HG02885 (cell line): Measurements from ENCODE around the gene RNU1-3.
"Not testable (repeated sequence)": the region's sequence is repeated elsewhere in the genome, so short reads cannot be mapped to it uniquely, and the experiment has no call there.

ENCODE experiments used
- ATAC-seq: cut with Tn5 transposase; IDR thresholded peaks from one replicate; pipeline ENCODE4 v1.9.1; 2021; ENCODE audit warnings: mild to moderate bottlenecking; ENCODE audit not compliant: unreplicated experiment, poor library complexity

RNU1-3 gene

DNA sequence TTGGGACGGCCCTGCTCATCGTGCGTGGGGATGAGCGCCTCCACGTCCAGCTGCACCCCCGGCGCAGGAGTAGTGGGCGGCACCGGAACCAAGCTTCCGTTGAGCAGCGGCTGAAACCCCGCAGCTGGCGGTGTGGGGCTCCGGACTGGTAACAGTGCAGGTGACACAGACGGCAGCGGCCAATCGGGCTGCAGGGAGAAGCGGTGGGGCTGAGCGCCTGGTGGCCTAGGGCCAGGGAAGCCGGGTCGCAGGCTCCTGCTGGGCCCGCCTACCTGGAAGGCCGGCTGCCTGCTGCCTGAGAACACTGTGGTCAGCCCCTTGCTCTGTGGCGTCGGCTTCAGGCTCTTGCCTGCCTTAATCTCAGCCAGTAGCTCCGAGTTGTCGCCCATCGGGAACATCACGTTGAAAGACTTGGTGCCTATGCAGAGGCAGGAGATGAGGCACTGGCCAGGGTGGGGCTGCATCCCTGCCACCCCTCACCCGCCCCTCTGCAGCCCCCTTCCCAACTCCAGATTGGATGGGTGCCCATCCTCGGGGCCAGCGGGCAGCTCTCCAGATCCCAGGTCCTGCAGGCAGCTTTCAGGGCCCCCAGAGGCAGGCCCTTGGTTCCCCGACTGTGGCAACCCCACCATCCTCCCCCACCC, 29.9 kb upstream of the RNU1-3 start:
- ATAC-seq = not testable (repeated sequence)

DNA sequence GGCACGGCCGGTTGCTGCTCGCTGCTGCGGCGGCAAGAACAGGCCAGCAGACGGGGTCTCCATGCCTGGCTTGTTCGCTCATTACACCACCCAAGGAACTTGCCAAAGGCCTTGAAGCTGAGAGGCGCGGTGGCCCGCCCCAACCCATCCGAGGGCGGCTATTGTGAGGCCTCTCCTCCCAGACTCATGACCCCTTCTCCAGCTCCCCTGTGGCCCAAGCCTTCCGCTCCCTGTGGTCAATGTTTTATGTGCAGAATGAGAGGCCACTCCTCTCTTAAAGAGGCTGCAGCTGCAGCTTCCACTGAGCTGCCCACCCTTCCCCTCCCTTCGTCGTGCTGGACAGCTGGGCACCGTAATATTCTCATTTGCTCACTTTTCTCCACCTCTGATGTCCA, 27.6 kb upstream of the RNU1-3 start:
- not testable (repeated sequence) for ATAC-seq

DNA sequence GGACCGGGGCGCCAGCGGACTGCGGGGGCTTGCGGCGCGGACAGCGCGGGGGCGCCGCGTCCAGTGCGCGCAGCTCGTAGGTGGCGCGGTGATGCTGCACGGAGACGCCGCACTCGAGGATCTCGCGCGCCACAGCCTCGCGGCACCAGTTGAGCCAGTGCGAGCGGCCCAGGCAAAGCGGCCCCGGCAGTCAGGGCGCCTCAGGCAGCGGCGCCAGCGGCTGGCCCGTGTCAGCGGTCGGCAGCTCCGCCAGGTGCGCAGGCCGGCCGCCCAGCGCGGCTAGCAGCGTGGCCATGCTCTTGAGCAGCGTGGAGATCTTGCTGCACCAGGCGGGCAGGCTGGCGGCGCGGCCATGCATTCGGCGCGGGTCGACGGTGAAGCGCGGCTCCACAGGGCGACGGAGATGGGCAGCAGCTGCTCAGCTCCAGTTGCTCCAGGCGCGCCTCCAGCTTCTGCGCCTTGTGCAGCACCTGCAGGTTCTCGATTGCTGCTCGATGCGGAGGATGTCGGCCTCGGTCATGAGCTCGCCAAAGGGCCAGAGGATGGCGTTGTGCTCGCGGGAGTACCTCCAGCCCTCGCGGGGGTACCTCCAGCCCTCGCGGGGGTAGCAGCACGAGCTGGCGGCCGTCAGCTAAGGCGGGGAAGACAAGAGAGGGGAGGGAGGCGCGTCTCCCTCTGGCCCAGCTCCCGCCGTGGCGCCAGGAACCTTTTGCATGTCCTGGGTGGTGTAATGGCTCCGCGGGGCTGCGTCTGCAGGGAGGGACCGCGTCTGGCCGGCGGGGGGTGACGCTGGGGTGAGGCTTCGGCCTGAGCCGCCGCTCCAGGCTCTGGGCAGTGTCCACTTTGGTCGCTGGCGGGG, 26.9 kb upstream of the RNU1-3 start:
- ATAC-seq = not testable (repeated sequence)

DNA sequence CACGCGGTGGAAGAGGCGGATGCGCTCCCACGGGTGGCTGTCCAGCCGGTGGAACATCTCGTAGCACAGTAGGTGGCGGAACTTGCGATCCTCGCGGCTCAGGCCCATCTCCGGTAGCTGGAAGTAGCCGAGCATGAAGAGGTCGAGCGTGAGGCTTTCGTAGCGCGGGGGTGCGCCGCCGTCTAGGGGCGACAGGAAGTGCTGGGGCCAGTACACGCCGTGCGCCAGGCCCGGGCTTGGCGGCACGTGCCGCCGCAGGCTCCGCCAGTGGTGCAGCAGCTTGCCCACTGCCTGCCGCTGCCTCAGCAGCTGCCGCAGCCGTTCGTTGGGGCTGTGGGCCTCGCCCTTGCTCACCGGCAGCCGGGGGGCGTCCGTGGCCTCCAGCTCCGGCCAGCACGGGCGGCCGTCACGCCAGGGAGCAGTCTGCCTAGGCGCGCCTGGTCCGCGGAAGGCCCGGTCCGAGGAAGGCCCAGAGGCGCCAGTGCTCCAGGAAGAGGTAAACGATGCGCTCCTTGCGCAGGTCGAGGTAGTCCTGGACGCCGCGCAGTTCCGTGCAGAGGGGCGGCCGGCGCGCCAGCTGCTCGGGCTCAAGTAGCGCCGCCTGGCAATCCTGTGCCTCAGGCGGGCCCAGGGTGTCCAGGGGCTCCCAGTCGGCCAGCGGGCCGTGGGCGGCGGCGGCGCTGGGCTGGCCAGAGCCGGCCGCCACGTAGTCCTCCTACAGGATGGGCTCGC, 26.1 kb upstream of the RNU1-3 start:
- not testable (repeated sequence) for ATAC-seq

DNA sequence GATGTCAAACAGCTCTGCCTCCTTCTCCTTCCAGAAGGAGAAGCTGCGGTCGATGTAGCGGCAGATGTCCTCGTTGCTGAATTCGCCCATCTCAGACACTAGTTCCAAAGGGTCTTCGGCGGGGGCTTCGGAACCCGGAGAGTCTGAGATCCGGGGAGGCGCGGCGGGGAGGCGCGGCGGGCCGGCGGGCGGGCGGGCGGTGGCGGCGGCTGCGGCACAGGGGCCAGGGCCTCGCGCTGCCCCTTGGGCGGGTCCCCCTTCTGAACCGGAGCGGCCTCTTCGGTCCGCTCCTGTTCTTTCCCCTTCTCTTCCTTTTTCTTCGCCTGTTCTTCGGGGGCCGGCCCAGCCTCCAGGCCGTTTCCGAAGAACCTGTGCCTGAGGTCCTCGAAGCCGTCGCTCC, 25.5 kb upstream of the RNU1-3 start:
- not testable (repeated sequence) for ATAC-seq

DNA sequence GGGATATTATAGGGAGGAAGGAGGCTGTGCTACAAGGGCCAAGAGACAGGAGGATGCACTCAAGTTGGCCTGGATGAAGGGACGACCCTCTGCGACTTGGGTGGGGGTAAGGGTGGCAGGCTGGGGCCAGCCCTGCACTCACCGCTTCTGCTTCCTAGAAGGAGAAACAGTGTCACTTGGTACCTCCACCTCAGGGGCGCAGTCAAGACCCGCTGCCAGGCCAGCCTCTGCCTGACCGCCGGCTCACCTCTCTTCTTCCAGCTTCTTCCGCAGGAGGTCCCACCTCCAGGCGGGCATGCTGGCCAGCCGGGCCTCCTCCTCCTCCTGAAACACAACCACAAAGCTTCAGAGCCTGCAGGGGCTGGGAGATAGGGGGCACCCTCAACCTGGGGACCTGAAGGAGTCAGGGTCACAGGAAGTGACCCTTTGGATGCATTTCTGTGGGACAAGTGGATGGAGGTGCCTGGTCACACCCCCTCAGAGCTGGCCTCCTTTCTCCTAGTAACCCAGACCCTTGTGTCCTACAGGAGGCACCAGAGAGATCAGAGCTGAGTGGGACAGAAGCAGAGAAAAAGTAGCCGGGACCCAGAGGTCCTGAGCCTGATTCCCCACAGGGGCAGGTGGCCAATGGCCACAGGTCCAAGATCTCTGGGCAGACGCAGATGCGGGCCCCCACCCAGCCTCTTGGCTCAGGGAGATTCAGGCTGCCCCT, 24.4 kb upstream of the RNU1-3 start:
- ATAC-seq = not testable (repeated sequence)

DNA sequence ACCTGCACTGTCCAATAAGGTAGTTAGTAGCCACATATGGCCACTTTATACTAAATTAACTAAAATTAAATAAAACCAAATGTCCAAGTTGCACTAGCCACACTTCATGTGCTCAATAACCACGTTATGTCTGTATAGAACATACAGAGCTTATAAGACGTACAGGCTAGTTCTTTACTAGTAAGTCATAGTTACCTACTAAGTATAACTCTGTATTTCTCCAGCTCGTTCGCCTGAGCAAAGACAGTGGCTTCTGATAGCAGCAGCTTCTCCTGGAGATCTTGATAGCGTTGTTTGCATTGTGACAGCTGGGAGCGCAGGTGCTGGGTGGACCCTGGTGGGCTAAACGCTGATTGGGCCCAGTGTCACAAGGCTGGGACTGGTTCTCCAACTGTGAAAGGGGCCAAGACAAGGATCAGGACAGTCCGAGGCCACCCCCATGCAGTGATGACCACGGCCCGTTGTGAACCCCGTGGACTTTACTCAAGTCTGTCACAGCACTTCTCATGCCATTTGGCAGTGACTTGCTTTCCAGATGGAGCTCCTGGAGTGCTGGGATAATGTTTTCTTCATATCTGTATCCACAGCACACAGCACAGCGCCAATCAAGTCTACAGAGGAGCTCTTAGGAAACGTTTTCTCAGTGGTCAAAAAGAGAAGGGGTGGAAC, 20.5 kb upstream of the RNU1-3 start:
- ATAC-seq = not testable (repeated sequence)

DNA sequence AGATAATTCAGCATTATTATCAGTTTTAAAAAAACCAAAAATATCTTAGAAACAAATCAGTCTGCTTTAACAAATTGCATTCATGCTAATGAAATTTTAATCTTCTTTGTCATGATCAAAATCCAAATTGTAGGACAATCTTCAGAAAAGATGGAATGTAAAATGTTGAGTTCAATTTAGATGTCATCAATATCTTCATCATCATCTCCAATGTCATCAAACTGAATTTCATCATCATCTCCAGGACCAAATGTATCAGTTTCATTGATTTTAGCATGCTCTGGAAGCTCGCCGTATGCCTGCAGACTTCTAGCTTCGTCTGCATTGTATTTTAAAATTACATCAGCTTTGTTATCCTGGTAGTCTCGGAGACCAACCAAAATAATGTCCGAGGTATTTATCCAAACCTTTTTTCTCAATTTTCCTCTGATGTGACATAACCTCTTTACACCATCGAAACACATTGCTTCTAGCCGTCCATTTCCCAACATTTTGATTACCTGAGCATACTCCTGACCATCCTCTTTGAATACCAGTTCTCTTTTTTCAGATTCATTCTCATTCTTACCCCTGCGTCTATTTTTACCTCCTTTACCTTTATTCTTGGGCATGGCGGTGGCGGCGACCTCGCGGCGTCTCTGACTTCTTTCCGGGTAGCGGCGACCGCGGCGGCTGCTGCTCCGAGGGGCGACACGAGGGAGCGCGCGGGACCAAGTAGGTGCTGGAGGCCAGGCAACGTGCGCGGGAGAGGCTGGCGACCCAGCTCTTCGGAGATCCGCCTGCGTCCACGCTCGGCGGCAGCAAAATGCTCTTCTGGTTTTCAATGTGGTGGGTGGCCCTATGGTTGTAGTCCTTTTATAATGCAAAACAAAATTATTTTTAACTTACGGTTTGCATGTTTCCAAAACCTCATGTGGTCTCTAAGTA, 19.0 kb upstream of the RNU1-3 start:
- not testable (repeated sequence) for ATAC-seq

DNA sequence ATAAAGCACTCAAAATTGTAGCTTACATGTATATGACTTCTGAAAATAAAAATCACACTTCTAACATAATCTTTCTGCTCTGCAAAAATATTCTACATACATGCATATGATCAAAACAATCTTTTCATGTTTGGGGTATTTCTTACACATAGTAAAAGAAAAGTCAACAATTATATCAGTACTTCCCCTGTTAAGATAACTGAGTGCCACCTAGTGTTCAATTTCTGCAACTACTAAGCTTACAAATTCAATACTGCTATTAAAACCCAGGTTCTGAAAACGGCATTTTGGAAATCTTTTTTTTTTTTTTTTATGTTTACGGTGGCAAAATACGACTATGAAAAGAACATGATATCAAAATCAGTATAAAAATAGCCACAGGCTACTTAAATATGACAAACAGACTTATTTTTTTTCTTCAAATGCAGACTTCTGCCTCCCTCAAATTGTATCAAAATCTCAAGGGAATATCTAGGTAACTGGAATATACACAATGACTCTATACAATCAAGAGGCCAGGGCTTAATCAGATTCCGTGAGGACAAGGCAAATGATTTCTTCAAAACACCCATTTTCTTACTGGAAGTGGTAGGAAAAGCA, 18.1 kb upstream of the RNU1-3 start:
- not testable (repeated sequence) for ATAC-seq

DNA sequence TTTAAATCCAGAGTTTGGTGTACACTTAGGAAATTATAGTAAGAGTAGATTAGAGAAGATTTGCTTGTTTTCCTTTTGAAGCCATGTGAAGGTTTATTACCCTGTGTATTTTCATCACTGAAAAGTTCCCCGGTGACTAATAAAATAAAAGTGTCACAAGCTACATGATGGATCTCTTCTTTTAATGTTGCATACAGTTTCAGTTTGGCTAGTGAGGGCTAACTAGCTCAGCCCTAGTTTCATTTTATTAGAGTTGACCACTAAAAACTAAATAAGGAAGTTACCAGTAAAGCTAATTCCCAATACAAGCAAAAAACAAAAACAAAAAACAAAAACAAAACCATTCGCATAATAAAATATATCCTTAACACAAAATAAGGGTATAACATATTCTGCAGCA, 17.4 kb upstream of the RNU1-3 start:
- ATAC-seq = not testable (repeated sequence)

DNA sequence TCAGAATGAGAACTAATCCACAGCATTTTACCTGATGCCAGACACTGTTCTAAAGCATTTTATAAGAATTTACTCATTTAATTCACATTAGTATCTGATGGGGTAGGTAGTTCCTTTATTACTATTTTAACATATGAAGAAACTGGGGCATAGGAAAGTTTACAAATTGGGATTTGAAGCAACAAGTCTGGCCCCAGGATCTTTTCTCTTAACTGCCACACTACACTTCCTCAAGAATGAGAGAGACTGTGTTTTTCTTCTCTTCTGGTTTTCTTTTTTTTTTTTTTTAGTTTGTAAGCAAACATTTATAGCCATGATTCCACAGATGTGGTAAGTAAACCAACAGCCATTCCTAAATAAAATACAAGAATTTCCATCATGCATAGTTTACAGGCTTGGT, 16.1 kb upstream of the RNU1-3 start:
- not testable (repeated sequence) for ATAC-seq

DNA sequence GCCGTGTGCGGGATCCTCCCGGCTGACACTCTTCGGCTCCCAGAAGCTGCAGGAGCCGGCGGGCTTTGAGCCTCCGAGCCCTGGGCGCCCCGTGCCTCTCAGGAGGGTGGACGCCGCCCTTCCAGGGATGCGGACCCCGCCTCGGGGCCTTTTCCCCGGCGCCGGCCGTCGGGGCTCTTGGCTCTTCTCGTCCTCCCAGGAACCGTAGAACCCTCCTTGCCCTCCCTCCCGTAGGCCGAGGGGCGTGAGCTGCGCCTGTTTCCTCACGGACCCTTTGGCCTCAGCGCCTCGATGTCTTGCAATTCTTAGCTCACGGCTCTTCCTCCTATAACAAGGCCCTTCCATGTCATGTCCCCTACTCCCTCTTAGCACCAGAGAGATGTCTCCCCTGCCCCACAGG, 13.6 kb upstream of the RNU1-3 start:
- ATAC-seq = not testable (repeated sequence)

DNA sequence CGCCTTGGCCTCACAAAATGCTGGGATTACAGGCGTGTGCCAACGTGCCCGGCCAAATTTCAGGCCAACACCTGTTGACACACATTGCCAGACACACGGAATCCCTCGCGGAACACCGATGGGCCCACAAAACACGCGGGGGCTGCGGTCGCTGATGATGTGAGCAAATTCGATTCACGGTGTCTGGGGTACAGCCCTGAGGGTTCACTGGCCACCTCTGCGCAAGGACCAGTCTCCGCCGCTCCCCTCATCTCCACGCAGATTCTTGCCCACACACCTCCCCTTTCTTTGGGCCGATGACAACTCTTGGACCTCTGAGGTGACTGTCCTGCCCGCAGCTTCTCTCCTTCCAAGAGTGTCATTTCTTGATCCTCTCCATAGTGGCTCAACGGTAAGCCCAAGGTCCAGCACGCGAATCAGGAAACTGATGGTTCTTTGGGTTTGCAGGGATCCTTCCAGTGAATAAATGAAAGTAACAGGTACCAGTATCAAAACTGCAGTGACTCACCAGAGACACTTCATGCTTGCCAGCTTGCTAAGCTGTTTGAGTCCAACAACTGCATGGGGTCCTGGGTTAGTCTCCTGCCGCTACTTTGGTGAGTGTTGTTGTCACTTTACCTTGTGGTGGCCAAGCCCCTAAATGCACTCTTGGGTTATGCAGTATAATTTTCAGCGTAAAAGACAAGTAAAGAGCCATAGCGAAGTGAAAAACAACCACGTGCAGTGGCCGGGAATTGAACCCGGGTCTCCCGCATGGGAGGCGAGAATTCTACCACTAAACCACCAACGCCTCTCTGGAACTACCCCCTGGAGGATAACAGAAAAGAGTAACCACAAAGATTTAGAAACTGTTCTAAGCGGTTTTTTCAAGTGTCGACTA, 11.0 kb upstream of the RNU1-3 start:
- no peak for ATAC-seq

DNA sequence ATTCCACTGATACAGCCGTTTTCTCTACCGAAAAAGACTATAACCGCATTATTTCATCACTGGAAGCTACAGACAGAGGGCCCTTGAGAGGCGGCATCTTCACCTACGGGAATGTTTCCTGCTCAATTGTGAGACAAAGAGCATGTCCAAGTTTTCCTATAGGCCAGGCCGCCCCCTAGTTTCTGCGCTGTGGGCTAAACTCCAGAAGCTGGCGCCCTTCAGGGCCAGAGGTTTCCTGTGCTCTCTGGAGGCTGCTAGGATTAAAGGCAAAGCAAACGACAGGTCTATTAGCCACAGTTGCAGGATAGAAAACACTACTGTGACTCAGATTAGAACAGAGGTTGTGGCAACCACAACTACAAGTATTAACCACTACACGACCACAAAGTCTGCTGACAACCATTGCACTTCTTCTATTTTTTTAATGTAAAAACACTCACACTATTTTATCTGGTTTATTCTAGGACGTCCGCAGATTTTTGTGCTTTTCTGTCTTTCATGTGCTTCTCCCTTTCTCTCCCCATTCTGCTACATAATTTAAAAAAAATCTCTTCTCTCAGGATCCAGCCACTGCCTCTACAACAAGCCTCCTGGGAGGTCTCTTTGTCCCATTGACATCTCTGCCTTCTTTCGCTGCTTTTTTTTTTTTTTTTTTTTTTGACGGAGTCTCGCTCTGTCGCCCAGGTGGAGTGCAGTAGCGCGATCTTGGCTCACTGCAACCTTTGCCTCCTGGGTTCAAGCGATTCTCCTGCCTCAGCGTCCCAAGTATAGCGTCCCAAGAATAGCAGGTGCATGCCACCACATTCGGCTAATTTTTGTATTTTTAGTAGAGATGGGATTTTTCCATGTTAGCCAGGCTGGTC, 10.1 kb upstream of the RNU1-3 start:
- ATAC-seq = not testable (repeated sequence)

DNA sequence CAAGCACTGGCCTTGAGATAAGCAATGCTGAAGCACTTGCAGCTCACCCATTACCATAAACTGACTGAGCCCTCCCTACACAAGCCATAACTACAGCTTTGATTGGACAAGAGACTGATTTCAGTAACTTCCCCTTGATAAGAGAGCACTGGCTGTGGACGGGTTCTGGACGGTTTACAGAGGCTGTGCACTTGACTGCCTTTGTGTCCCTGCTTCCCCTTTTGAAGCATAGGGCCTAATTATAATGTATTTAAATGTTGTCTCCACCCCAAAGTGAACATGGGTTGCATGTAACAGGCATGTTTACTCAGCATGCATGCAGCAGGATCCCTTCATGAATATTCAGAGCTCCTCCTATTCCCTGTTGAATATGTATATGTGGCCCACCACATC, 8.4 kb upstream of the RNU1-3 start:
- not testable (repeated sequence) for ATAC-seq

DNA sequence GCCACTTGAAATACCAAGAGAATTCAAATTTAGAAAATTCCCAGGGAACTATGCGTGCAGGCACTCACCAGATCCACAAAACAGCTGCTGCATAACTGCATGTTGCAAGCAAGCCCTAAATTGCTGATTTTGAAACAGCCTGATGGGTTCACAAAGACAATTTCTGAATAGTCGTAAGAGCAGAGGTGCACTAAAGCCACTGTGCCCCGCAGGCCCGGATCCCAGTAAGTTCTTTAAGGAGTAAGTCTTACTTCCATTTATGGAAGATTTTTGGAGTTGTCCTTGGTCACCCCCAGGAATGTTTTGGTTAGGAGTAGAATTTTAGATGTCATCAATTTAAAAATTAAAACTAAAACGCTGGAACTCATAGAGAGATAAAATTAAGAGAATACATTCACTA, 7.2 kb upstream of the RNU1-3 start:
- not testable (repeated sequence) for ATAC-seq

DNA sequence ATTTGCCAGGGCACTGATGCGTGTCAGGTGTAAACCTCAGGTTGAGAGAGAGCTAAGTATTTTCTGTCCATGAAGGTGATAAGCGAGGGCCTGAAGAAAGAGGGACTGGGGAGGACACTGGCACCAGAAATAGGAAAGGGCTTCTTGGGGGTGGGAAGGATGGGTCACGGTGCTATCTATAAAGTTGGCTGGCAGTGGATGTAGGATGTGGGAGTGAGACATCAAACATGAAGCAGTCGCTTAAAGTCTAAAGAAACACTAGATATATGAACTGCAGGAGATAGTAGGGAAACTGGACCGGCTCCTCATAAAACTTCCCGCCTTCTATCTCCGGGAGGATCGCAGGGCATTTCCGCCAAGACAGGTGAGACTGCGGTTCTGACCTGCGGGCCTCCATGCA, 912 bp downstream of the RNU1-3 start:
- ATAC-seq = not testable (repeated sequence)
